Measurements from ENCODE around the gene FOXJ1.

The FOXJ1 gene

DNA sequence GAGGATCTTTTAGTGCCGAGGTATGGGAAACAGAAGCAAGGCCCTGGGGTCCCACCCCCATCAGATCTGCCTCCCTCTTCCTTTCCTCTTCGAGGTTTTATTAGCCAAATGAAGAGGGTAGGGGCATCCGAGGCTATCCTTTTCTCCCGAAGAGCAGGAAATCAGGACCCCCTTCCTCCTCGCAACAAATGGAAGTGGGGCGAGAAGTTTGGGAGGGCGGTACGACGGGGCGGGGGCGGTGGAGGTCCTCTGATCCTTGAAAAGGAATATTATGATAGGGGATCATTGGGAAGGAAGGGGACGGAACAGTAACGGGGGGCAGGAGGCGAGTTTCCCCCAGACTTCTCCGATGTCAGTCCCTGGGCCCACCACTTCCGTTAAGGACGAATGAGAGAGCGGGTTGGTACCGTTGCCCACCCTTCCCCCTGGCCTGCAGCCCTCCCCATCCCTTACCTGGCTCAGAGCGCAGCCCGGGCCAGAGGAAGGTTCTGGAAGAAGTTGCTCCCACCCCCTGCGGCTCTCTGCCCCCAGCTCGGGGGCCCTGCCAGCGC is 309 bp downstream of the FOXJ1 start:
- no peak for DNase-seq (ENCODE audit: low spot score)

DNA sequence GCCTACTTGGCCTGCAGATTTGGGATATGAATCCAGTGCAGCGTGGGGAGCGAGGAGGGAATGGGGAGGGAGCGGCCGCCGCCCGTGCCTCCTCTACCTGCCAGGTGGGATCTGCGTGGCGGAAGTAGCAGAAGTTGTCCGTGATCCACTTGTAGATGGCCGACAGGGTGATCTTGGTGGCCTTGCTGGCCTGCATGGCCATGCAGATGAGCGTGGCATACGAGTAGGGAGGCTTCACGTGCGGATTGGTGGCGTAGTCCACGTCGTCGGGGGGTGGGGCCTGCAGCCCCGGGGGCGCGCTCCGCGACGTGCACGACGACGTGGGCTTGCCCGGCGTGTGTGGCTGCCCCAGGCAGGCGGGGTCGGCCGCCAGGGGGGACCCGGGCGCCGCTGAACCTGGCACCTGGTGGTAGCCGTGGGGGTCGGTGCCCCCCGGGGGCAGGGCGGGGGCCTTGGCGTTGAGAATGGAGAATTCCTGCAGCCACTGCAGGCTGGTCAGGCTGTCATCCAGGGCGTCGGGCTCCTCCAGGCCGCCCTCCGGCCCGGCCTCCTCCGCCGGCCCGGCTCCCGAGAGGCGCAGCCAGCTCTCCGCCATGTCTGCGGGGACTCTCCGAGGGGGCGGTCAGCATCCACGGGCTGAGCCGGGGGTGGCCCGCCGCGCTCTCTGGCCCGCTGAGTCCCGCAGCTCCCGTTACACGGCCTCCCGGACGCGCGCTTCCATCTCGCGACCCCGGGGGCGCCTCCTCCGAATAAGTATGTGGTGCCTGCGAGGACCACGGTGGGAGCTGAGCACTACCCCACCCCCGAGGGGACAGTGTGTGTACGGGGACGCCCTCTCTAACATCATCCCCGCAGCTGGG is 1.0 kb downstream of the FOXJ1 start:
- DNase-seq (ENCODE audit: low spot score): peak; percentile 52

DNA sequence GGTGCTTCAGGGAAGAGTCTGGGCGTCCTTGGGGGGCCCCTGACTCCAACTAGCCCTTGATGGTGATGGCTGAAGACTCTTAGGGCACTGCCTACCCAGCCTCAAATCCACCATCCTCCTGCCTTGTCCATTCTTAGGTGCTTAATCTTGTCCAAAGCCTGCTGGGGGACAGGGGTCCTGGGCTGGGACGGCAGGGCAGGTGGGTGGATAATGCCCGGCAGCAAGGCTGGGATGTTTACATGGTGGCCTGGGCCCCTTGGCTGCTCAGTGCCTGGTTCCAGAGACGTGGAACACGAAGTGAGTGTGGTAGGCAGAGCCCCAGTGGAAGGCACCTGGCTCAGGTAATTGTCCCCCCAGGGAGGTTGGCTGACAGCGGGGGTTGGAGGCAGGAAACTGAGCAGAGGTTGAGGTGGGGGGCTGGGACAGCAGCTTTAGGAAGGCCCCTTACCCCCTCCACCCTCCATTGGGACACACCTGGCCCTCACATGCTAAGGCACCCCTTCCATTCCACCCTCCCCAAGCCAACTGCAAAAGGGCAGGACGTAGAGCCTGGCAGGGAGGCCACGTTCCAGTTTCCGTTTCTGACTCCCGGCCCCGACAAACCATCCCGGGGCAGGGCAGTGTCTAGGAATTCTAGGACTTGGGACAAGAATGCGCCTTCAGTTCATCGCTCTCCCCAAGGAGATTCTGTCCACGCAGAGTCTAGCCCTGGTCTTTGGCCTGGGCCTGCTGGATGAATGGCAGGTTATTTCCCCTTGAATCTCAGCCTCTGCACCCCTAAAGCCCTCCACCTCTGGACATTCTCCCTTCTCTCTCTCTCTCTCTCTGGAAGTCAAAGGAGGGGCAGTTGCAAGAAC is 1.9 kb downstream of the FOXJ1 start:
- no peak for DNase-seq (ENCODE audit: low spot score)

DNA sequence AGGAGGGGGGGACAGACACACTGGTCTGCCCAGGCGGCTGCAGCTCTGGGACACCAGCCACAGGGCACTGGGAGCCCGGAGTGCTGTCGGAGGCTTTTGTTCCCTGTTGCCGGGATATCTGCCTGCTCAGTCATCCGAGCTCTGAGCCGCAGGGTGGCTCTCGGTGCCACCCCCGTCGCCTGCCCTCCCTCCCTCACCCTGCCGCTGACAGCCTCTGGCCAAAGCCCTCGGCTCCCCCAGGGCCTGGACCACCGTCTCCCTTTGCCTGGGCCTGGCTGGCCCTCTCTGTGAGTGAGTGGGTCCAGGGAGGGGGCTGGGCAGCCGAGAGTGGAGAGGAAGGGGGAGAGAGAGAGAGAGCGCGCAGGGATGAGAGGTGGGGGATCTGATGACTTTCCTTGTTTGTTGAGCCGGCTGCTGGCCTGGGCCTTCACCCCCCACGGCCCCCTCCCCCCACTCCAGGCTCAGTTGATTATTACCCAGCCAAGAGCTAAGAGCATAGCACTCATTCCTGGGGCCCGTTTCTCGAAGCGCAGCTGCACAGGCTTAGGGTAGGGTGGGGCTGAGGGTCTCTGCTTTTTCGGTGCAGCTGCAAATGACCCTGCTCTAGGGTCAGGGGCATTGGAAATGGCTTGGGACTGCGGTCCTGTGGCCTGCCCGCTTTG is 2.7 kb downstream of the FOXJ1 start:
- no peak for DNase-seq (ENCODE audit: low spot score)

DNA sequence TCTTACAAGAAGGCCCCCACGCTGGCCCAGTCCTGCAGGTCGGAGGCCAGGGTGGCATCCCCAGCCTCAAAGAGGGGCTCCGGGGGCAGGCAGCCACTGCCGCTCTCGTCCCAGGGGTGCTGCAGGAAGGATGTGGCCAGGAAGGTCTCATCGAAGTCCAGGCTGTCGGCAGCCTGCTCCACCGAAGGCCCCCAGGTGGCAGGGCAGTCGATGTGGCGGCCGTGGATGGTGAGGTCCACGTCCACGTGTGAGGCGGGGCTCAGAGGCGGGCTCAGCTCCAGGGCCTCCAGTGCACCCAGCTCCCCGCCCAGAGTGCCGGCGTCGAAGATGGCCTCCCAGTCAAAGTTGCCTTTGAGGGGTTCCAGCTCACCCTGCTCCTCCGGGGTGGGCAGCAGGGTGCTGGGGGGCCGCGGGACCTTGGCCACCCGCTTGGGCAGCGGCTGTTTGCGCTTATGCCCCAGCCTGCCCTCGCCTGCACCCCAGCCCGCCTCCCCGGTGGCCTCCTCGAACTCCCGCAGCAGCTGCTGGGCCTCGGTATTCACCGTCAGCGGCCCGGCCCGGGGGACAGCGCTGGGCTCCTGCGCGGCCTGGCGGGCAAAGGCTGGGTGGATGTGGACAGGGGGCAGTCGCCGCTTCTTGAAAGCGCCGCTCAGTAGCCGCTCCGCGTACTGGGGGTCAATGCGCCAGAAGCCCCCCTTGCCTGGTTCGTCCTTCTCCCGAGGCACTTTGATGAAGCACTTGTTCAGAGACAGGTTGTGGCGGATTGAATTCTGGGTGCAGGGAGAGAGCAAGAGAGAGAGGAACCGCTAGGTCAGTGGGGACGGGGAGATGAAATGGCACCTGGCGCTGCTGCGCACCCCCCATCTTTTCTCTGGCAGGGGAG is 3.5 kb downstream of the FOXJ1 start:
- DNase-seq (ENCODE audit: low spot score): no peak

DNA sequence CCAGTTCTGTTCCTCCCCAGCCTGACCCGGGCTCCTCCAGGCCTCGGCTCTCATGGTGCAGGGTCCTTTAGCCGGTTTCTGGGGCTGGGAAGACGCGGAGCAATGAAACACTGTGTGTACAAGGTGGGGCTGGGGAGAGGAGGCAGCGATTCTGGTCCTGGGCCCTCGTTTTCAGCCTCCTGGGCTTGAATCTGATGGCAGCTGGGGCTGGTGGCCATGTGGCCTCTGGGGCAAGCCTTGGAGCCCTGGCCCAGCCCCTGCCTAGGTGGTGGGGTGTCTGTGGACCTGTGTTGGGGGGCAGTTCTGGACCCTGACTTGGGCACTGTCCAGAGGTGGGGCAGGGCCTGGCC is 4.1 kb downstream of the FOXJ1 start:
- DNase-seq (ENCODE audit: low spot score): no peak

DNA sequence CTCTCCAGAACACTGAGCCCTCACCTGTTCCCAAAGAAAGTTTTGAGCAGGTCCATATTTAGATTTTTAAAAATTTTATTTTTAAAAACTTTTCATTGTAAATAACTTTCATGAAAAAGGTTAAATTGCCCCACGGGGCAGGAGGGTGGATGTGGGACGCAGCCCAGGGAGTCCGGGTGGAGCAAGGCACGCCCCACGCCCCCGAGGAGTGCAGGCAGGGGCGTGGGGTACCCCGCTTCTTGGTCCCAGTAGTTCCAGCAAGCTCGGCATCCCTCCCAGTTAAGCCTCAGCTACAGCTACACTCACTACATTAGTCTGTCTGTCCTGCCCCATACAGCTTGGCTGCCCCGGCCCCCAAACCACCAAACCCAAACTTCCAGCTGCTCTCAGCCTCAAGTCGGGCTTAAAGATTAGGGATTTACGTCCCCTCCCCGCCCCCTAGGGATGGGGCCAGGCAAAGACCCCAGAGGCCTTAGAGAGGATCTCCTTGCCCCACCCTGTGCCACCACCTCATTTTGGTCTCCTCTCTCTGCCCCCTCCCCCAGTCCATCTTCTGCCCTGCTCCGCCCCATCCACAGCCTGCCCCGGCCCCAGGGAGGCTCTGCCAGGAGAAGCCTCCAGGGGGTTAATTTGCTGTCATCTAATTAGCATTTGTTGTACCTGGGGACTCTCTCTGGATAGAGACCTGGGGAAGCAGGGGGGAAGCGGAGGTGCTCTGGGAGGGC is 4.6 kb downstream of the FOXJ1 start:
- no peak for DNase-seq (ENCODE audit: low spot score)

DNA sequence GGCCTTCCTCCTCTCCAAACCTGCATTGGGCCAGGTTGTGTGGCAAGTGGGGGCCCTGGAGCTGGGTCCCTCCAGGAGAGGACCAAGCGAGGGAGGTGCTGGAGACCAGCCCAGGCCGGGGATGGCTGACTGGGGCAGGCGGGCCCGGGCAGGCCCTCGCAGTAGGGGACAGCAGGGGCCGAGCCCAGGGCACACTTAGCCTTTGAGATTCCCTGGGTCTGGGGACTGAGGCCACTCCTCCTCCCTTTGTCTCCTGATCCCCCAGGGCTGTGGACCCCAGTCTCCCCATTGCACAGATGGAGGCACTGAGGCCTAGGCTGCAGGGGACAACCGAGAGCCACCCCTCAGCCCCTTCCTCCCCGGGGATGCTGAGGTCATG is 5.2 kb downstream of the FOXJ1 start:
- no peak for DNase-seq (ENCODE audit: low spot score)

DNA sequence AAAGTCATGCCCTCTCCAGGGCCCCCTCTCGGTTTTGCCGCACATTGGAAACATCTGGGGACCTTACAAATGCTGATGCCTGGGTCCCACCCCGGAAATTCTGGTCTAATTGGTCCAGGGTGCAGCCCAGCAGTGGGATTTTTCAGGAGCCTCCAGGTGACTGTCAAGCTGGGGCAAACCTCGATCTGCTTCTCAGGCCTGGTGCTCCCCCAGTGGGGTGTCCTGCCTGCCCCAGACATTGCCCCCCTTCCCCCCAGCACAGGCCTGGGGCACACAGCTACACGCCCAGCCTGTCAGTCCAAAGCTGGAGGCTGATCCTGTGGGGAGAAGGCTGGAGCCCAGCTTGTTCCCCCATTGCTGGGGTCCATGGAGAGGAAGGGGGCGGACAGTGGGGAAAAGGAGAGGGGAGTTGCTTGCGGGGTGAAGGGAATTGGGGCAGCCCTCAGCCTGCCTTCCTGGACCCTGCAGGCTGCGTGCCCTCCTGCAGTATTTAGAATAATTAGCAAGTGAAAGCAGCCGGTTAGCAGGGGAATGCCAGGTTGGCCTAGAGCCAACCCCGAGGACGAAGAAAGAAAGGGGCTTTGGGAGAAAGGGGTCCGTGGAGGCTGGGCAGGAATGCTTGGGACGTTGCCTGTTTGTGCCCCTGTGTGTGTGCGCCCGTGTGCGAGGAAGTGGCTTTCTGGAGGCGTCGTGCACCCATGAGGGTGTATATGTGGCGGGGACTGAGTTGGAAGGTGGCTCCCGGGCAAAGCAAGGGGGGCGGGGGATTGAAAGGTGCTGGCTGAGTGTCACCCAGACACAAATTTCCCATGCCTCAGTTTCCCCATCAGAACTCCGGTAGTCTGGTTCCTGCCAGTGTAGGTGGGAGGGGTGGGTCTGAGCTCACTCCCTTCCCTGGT is 5.9 kb downstream of the FOXJ1 start:
- DNase-seq (ENCODE audit: low spot score): no peak

DNA sequence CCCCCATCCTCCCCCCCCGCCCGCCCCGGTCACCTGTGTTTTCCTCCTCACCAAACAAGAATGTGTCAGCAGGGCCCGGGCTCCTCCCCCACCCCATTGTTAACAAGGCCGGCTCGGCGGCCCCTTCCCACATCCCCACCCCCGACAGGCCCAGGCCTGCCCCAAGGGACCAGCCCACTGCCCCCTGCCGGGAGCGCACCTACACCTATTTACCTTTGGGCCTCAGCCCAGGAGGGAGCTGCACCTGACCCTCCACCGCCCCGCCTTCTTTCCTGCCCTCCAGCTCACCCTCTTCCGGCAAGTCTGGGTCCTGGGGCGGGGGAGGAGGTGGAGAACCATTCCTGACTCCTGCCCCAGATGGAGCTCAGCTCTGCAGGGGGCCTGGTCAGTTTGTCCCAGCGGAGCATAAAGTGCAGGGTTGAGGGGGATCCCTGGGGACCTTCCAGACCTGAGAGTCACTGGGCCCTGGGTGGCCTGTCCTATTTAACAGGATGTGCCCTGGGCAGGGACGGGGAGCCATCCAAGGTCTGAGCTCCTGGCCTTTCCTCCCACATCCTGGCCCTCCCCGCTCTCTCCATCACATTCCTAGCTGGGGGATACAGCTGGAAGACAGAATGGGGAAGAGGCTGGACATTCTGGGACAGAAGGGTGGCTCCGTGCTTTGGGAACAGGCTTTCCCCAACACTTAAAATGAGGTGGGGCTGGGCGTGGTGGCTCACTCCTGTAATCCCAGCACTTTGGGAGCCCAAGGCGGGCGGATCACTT is 8.3 kb downstream of the FOXJ1 start:
- no peak for DNase-seq (ENCODE audit: low spot score)

DNA sequence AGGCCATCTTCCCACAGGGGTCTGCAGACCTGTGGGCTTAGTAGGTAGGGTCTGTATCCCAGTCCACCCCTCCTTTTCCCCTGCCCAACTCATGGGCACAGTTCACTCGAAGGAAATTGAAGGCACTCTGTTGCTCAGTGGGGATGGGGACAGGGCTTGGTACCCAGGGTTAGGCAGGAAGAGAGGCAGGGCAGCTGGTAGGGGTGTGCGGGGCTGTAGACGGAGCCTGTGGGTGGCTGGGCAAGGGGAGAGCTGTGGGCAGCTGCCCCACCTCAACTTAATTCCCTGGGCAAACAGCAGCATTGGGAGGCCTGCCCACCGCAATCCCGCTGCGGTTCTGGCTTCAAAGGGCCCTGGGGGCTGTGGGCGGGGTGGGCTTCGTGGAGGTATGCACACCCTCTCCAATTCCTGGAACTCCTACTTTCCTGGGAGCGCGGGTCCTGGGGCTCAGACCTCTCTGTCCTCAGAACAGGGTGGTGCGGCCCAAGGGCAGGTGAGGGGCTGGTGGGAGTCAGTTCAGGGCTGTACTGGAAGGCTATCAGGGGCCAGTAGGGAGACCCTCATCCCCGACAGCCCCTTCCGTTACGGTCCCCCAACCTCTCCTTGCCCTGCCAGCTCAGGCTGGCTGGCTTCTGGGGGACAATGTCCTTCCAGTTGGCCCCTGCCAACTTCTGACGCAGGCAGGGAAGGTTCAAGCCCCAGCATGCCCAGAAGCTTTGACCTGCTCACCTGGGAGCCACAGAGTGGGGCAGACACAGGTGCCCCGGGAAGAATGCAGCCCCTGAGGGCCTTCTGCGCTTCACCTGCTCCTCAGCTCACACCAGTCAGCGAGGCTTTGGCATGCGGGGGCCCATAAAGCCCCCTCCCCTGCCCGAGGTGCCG is 9.1 kb downstream of the FOXJ1 start:
- DNase-seq (ENCODE audit: low spot score): no peak

DNA sequence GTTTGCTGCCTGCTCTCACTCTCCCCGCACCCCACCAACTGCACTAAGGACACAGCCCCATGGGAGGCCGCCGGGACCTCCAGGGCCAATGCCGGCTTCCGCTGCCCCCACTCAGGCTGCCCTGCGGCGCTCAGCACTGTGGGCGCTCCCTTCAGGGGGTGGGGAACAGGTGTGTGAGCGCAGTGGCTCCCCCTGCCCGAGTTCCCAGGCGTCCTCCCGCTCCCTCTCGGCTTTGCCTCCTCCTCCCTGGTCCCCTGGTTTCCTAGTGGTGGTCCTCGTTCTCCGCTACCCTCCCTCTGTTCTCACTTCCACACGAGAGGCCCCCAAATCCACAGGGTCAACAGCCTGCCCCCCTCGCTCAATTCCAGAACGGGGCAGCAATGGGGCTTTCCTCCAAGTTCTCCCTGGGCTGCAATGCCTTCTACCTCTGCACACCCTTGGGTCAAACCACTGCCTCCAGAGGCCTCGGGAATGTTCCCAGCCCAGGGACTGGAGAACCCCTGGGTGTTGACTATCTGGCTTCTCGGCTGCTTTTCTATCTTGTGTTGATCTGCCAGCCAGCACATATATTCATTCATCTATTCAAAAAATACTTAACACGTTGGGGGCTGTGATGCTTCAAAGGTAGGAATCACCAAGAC is 9.9 kb downstream of the FOXJ1 start:
- DNase-seq (ENCODE audit: low spot score): no peak

DNA sequence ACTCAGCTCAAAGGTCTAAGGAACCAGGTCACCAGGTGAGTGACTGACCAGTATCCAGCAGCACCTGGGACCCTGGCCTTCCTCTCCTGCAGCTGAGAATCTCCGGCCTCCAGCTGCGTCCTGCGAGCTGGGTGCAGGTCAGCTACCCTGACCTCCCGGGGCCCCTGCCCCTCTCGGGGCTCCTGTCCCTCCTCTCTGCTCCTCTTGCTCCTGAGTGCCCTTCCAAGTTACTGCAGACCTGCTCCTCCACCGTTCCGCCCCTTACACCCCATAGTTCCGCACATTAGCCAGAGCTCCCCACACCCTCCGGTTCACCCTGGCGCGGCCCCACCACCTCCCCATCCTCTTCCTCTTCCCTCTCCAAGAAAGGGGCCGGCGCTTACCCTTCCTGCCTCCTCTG is 10.6 kb downstream of the FOXJ1 start:
- no peak for DNase-seq (ENCODE audit: low spot score)

DNA sequence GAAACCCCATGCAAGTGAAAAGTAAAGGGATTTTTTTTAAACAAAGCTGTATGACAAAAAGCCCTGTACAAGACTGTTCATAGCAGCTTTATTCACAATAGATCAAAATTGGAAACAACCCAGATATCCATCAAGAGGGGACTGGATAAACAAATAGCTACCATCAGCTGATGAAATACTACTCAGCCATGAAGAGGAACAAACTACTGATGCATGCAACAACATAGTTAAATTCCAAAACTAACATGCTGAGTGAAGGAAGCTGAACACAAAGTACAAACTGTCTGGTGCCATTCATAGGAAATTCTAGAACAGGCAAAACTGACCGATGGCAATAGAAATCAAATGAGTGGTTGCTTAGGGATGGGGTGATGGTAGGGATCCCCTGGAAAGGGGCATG is 15.1 kb downstream of the FOXJ1 start:
- DNase-seq (ENCODE audit: low spot score): no peak

DNA sequence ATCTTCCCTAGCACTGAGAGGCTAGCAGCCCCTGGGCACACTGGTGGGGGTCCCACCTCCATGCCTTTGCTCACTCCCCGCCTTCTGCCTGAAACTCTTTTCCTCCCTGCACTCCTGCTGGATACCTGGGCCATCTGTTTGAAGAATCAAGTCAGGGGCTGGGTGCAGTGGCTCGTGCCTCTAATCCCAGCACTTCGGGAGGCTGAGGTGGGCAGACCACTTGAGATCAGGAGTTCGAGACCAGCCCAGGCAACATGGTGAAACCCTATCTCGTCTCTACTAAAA is 15.7 kb downstream of the FOXJ1 start:
- no peak for DNase-seq (ENCODE audit: low spot score)

DNA sequence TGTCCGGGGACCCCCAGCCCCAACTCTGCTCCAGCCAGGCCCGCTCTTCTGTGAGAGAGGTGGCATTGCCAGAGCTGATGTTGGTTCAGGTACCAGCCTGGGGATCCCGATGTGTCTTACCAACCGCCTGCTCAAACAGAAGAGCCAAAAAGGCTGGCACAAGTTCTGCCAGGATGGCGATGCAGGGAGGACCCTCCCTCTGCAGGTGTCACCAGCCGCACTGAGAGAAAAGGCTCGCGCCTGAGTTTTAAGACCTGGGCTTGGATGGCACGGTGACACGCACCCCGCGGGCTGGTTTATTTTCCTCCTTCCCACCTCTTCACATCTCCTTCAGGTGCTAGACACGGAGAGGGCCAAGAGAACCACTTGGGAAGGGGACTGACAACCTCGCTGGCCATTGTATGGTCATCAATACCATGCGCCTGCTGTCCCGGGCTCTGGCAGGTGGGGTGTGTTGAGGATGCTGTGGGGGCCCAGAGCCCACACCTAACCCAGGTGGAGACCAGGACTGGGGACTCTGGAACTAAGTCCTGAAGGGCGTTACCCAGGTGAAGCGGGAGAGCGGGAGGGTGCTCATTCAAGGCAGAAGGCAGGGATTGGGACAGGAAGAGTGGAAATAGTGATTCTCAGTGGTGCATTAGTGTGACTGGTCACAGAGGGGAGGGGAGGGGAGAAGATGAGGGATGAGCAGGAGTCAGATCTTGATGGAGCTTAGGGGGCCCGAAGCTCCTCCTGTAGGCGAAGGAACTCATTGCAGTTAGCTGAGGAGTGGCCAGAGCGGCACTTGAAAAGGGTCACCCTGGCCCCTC is 16.3 kb downstream of the FOXJ1 start:
- DNase-seq (ENCODE audit: low spot score): no peak
